HG03066 (cell line): ENCODE data around the gene LSM14A.
"Not testable (repeated sequence)": the region's sequence is repeated elsewhere in the genome, so short reads cannot be mapped to it uniquely, and the experiment has no call there.

Experiments used
- ATAC-seq: cut with Tn5 transposase; IDR thresholded peaks from one replicate; pipeline ENCODE4 v1.9.1; 2021; ENCODE audit warnings: low read depth; ENCODE audit not compliant: unreplicated experiment

The LSM14A gene

GRCh38 chr19:34225659-34226015, 53.3 kb downstream of the LSM14A start:
- ATAC-seq, result no peak

- no peak for ATAC-seq
Measured at GRCh38 chr19:34226036-34226435, 53.7 kb downstream of the LSM14A start.

- ATAC-seq, result no peak
Measured at GRCh38 chr19:34228347-34228746, 56.0 kb downstream of the LSM14A start.

GRCh38 chr19:34228762-34229161, 56.5 kb downstream of the LSM14A start:
- ATAC-seq, result no peak

GRCh38 chr19:34229721-34230120, 57.4 kb downstream of the LSM14A start:
- no peak for ATAC-seq

GRCh38 chr19:34230820-34231219, 58.5 kb downstream of the LSM14A start:
- no peak for ATAC-seq

GRCh38 chr19:34231439-34231838, 59.1 kb downstream of the LSM14A start:
- ATAC-seq, result no peak

- ATAC-seq, result peak; percentile 73
Measured at GRCh38 chr19:34232566-34233481, 60.5 kb downstream of the LSM14A start.

GRCh38 chr19:34235425-34235940, 63.2 kb downstream of the LSM14A start:
- ATAC-seq, result no peak

- no peak for ATAC-seq
Measured at GRCh38 chr19:34236035-34236987, 64.0 kb downstream of the LSM14A start.

- no peak for ATAC-seq
Measured at GRCh38 chr19:34237283-34237682, 65.0 kb downstream of the LSM14A start.

GRCh38 chr19:34237939-34238338, 65.6 kb downstream of the LSM14A start:
- no peak for ATAC-seq

GRCh38 chr19:34241513-34242337, 69.4 kb downstream of the LSM14A start:
- ATAC-seq, result no peak

GRCh38 chr19:34243138-34243875, 71.0 kb downstream of the LSM14A start:
- ATAC-seq, result not testable (repeated sequence)

GRCh38 chr19:34243876-34244578, 71.7 kb downstream of the LSM14A start:
- ATAC-seq, result no peak

GRCh38 chr19:34244611-34245299, 72.5 kb downstream of the LSM14A start:
- no peak for ATAC-seq

GRCh38 chr19:34246340-34246739, 74.0 kb downstream of the LSM14A start:
- ATAC-seq, result no peak

GRCh38 chr19:34248941-34249340, 76.6 kb downstream of the LSM14A start:
- no peak for ATAC-seq
